Right lobe of liver (tissue), 6 donors: ENCODE data around the gene HARBI1. TPM values are rescaled to one million over a fixed set of nuclear protein-coding genes. Genes with fewer than 3 reads are reported as not detected.

ENCODE experiments used
- ATAC-seq, 4 donors: fragments of 200-7000 bp; cut with Tn5 transposase; one replicate each; pipeline ENCODE4 v1.9.1; 2020; ENCODE audit warnings: mild to moderate bottlenecking in 4 of 4, moderate library complexity in 4 of 4
- DNase-seq, 3 donors: peaks; one replicate each; pipeline ENCODE4 v3.0.0-alpha.2; 2020
- H3K27ac ChIP-seq, 3 donors: fragments of 200-600 bp; one replicate each; pipeline ENCODE4 v1.8.0; 2022
- H3K27me3 ChIP-seq, 2 donors: fragments of 200-600 bp; one replicate each; pipeline ENCODE4 v1.8.0; 2022
- H3K36me3 ChIP-seq, 4 donors: fragments of 200-600 bp; sonication (generic) in 1 of 4; one replicate each; pipeline versions ENCODE4 v1.5.1 to v1.8.0; 2017 to 2022; ENCODE audit warnings: control low read depth in 1 of 4
- H3K4me1 ChIP-seq, 4 donors: fragments of 200-600 bp; sonication (generic) in 1 of 4; one replicate each; pipeline versions ENCODE4 v1.5.1 to v1.8.0; 2017 to 2022; ENCODE audit warnings: control low read depth in 1 of 4
- H3K4me3 ChIP-seq, 3 donors: fragments of 200-600 bp; one replicate each; pipeline ENCODE4 v1.8.0; 2022
- H3K9me3 ChIP-seq, 4 donors: fragments of 200-600 bp; sonication (generic) in 1 of 4; one replicate each; pipeline versions ENCODE4 v1.5.1 to v1.8.0; 2017 to 2022; ENCODE audit warnings: control low read depth in 1 of 4
- POLR2A ChIP-seq: fragments of 450-650 bp; IDR thresholded peaks from one replicate; pipeline ENCODE4 v1.6.1; 2017; ENCODE audit warnings: antibody characterized with exemption, mild to moderate bottlenecking
- WGBS: methylation state at CpG from one replicate; pipeline ENCODE4 v1.1.6; 2018; ENCODE audit warnings: low coverage, low lambda C conversion rate; ENCODE audit not compliant: insufficient coverage; ENCODE audit errors: missing lambda C conversion rate; 5-methylcytosine and 5-hydroxymethylcytosine counted together
- intact Hi-C, 2 donors: fragments of 100-400 bp; cut with DNase I; formaldehyde crosslinking; loops; one replicate each; pipeline versions ENCODE4 v1.11.2 to v1.14.1; 2022
- total RNA-seq, 6 experiments: library from RNA; depleted of rRNA in 2 of 6; stranded (reverse); fragments of >200 nt in 2 of 6; fragmentation: NEBNext Ultra II Directional in 3 of 6; extraction: Animal tissue kit (Norgen Biotek cat#: 25700) in 3 of 6; gene quantifications; one replicate each; pipeline versions ENCODE4 v1.1.0 to v1.2.4, GENCODE V29; 2016 to 2023
- TF ChIP-seq, protein P1 (sequence below), 4 donors: fragments of 200-600 bp in 3 of 4; fragments of 450-650 bp in 1 of 4; IDR thresholded peaks; one replicate each; pipeline versions ENCODE4 v1.5.1 to v1.8.0; 2016 to 2022; ENCODE audit warnings: antibody characterized with exemption in 4 of 4, mild to moderate bottlenecking in 2 of 4
- donor health status: DM: no; HTN: yes; CAD: no.
- donor health status: DM: no; HTN: no; CAD: no.
- donor health status: DM: no; HTN: no; CAD: no.
- donor health status: DM: no; HTN: yes; CAD: no.
- donor health status: DM: no; HTN: yes; CAD: no.

HARBI1 gene
- total RNA-seq, 6 experiments from 2014 or later = 2.0 to 3.4 (median 2.9) TPM

DNA sequence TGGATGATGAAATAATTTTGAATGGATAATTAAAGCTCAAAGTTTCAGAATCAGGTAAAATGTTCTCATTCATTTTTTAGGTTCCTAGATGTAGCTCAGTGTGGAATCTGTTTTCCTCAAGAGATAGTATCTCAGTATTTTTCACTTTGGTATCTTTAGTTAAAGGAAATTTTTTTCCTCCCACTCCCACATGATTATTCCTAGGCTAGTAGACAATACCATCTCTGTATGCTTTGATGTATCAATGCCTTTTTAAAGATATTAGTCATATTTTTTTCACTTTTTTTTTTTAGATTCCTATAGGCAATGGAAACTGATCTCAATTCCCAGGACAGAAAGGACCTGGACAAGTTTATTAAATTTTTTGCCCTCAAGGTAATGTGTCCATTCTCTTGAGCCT lies 27.0 kb upstream of the HARBI1 start:
- H3K36me3 ChIP-seq = peaks cover 0 to 35% (median 9%) of the 10 kb centered on the region in 4 donors
- intact Hi-C loops = no loop called here

DNA sequence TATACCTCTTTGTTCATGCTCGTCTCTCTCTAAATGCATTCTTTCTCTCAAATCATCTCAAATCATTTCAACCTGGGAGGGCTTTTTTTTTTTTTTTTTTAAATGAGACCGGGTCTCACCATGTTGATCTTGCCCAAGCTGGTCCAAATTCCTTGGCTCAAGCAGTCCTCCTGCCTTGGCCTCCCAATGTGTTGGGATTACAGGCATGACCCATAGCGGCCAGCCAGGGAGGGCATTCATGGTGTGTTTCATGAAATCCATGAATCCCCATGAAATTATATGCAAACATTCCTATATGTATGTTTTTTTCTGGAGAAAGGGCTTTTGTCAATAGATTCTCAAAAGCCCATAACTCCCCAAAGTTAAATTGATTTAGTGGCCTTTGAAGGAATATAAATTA lies 26.5 kb upstream of the HARBI1 start:
- DNase-seq (no peak), ATAC-seq (no peak)
- no peaks in the 10 kb centered on the region for H3K27me3 ChIP-seq
- no peak overlapping the region for H3K27ac ChIP-seq
- WGBS = 92% methylated on average over 3 of the region's 3 CpGs
- no peak overlapping the region for H3K4me3 ChIP-seq
- no peaks in the 10 kb centered on the region for H3K9me3 ChIP-seq
- H3K36me3 ChIP-seq = peaks cover 0 to 35% (median 9%) of the 10 kb centered on the region in 4 donors
- H3K4me1 ChIP-seq = peaks cover 0 to 25% (median 3%) of the 10 kb centered on the region in 4 donors
- intact Hi-C loops = no loop called here
- TF ChIP-seq POLR2A = no peak
- TF ChIP-seq, protein P1, sequence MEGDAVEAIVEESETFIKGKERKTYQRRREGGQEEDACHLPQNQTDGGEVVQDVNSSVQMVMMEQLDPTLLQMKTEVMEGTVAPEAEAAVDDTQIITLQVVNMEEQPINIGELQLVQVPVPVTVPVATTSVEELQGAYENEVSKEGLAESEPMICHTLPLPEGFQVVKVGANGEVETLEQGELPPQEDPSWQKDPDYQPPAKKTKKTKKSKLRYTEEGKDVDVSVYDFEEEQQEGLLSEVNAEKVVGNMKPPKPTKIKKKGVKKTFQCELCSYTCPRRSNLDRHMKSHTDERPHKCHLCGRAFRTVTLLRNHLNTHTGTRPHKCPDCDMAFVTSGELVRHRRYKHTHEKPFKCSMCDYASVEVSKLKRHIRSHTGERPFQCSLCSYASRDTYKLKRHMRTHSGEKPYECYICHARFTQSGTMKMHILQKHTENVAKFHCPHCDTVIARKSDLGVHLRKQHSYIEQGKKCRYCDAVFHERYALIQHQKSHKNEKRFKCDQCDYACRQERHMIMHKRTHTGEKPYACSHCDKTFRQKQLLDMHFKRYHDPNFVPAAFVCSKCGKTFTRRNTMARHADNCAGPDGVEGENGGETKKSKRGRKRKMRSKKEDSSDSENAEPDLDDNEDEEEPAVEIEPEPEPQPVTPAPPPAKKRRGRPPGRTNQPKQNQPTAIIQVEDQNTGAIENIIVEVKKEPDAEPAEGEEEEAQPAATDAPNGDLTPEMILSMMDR (IDR thresholded peaks at IDR 0.05) = no peak

More for the DNA sequence above, 27.0 kb upstream of the HARBI1 start:
- H3K27me3 ChIP-seq = no peaks in the 10 kb centered on the region
- no peak overlapping the region for H3K4me3 ChIP-seq
- no peaks in the 10 kb centered on the region for H3K9me3 ChIP-seq
- peaks cover 0 to 28% (median 3%) of the 10 kb centered on the region in 4 donors for H3K4me1 ChIP-seq
- TF ChIP-seq POLR2A = no peak
- TF ChIP-seq, protein P1 (IDR thresholded peaks at IDR 0.05) = no peak
- H3K27ac ChIP-seq = no peak overlapping the region
- DNase-seq (no peak), ATAC-seq (no peak)

DNA sequence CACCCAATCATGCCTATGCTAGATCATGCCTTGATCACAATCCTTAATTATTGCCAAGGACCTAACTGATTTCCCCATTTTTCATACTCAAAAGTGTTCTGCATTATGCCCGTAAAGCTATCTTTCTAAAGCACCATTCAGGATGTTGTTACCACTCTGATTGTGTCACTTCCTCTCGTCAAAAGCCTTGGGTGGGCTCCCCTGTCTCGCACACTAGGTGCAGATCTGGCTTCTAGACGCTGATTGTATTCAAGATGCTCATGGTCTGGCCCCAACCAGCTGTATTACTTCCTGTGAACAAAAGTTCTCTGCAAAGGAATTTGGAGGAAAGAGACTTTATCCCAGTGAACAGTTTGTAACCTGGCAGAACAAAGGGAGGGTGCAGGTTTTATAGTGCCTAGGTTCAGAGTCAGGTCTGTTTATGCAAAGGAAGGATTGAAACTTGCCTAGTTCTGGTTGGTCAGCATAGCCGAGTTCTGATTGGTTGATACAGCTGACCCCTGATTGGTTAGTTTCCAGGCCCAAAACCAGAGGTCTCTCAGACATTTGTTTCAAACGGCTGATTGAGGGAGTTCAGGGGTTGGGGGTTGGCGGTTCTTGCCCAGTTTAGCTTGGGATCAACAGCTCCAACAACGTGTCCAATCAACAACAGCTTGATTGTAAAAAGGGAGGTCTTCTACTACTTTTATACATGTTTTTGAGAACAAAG lies 25.8 kb upstream of the HARBI1 start:
- ATAC-seq = no peak
- no peak overlapping the region for H3K27ac ChIP-seq
- no peaks in the 10 kb centered on the region for H3K27me3 ChIP-seq
- intact Hi-C loops = no loop called here
- H3K4me1 ChIP-seq = peaks cover 0 to 25% (median 3%) of the 10 kb centered on the region in 4 donors
- DNase-seq = no peak
- TF ChIP-seq, protein P1 (IDR thresholded peaks at IDR 0.05) = no peak
- TF ChIP-seq POLR2A = no peak
- WGBS = 84% methylated on average over 6 of the region's 8 CpGs
- no peak overlapping the region for H3K4me3 ChIP-seq
- peaks cover 0 to 33% (median 9%) of the 10 kb centered on the region in 4 donors for H3K36me3 ChIP-seq
- H3K9me3 ChIP-seq = no peaks in the 10 kb centered on the region

DNA sequence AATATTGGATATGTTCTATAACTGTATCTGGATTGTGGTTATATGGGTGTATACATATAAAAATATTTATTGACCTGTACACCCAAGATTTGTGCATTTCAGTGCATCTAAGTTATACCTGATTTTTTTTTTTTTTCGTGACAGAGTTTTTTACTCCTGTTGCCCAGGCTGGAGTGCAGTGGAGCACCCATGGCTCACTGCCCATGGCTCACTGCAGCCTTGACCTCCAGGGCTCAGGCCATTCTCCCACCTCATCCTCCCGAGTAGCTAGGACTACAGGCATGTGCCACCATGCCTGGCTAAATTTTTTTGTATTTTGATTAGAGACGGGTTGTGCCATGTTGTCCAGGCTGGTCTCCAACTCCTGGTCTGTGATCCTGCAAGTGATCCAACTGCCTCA lies 24.6 kb upstream of the HARBI1 start:
- peaks cover 0 to 25% (median 3%) of the 10 kb centered on the region in 4 donors for H3K4me1 ChIP-seq
- intact Hi-C loops = no loop called here
- WGBS = 34% methylated on average over 3 of the region's 3 CpGs
- peak; percentile 53 to 72 (median 66) for ATAC-seq
- H3K27ac ChIP-seq = no peak overlapping the region
- H3K9me3 ChIP-seq = no peaks in the 10 kb centered on the region
- DNase-seq = no peak
- no peaks in the 10 kb centered on the region for H3K27me3 ChIP-seq
- TF ChIP-seq, protein P1 (IDR thresholded peaks at IDR 0.05) = no peak
- no peak for TF ChIP-seq POLR2A
- H3K4me3 ChIP-seq = no peak overlapping the region
- H3K36me3 ChIP-seq = peaks cover 0 to 28% (median 6%) of the 10 kb centered on the region in 4 donors
